Non-pigmented ciliary epithelial cell (primary cell): ENCODE results near the gene HOMER1.

Source experiments
- DNase-seq: peaks from one replicate; pipeline ENCODE4 v3.0.0-alpha.2; 2010; ENCODE audit warnings: low read depth

Gene HOMER1

GRCh38 chr5:79513704-79514390 lies at the start of gene HOMER1:
Gene HOMER1, minus strand, starts transcription at chr5:79514134. Its CDS starts 1,360 bp downstream, at chr5:79512774.
- DNase-seq: no peak

- no peak for DNase-seq
Measured at GRCh38 chr5:79563247-79563590, 49.3 kb upstream of the HOMER1 start.

- DNase-seq: no peak
Measured at GRCh38 chr5:79562351-79563246, 48.7 kb upstream of the HOMER1 start.

- no peak for DNase-seq
Measured at GRCh38 chr5:79561525-79561893, 47.6 kb upstream of the HOMER1 start.

- DNase-seq: no peak
Measured at GRCh38 chr5:79560771-79561524, 47.0 kb upstream of the HOMER1 start.

- DNase-seq: no peak
Measured at GRCh38 chr5:79555418-79555817, 41.5 kb upstream of the HOMER1 start.

- no peak for DNase-seq
Measured at GRCh38 chr5:79552984-79553383, 39.0 kb upstream of the HOMER1 start.

- no peak for DNase-seq
Measured at GRCh38 chr5:79547982-79548381, 34.0 kb upstream of the HOMER1 start.

GRCh38 chr5:79547429-79547822 lies 33.5 kb upstream of the HOMER1 start:
- DNase-seq: no peak

- peak; percentile 10 for DNase-seq
Measured at GRCh38 chr5:79546782-79547428, 33.0 kb upstream of the HOMER1 start.

GRCh38 chr5:79544131-79544530 lies 30.2 kb upstream of the HOMER1 start:
- DNase-seq: no peak

- no peak for DNase-seq
Measured at GRCh38 chr5:79540939-79541338, 27.0 kb upstream of the HOMER1 start.

- no peak for DNase-seq
Measured at GRCh38 chr5:79536193-79536906, 22.4 kb upstream of the HOMER1 start.

GRCh38 chr5:79535477-79536192 lies 21.7 kb upstream of the HOMER1 start:
- DNase-seq: no peak

GRCh38 chr5:79529110-79529509 lies 15.2 kb upstream of the HOMER1 start:
- no peak for DNase-seq

GRCh38 chr5:79527431-79527830 lies 13.5 kb upstream of the HOMER1 start:
- DNase-seq: no peak

GRCh38 chr5:79526928-79527327 lies 13.0 kb upstream of the HOMER1 start:
- no peak for DNase-seq

- DNase-seq: no peak
Measured at GRCh38 chr5:79526493-79526892, 12.6 kb upstream of the HOMER1 start.

- no peak for DNase-seq
Measured at GRCh38 chr5:79521156-79521555, 7.2 kb upstream of the HOMER1 start.

- DNase-seq: no peak
Measured at GRCh38 chr5:79518718-79519117, 4.8 kb upstream of the HOMER1 start.

GRCh38 chr5:79517601-79518000 lies 3.7 kb upstream of the HOMER1 start:
- no peak for DNase-seq
